SU-DHL-6 (cell line): ENCODE results near the gene AKT3.

ENCODE experiments used
- H2AFZ ChIP-seq: fragments of 200-600 bp; sonication (generic); 2 replicates; pipeline ENCODE4 v1.6.1; 2014; ENCODE audit warnings: low read depth, mild to moderate bottlenecking, moderate library complexity, mixed read lengths, antibody characterized with exemption, low read length; ENCODE audit not compliant: severe bottlenecking
- H3F3A ChIP-seq: fragments of 200-600 bp; shearing (Covaris generic); 2 replicates; pipeline ENCODE4 v1.6.0; 2016; ENCODE audit warnings: antibody characterized with exemption, mild to moderate bottlenecking; ENCODE audit not compliant: insufficient read depth
- H3K27ac ChIP-seq: fragments of 200-600 bp; sonication (generic); 2 replicates; pipeline ENCODE4 v1.5.1; 2016; ENCODE audit warnings: low read depth, mild to moderate bottlenecking, low read length, moderate library complexity, mixed read lengths
- H3K27me3 ChIP-seq: fragments of 200-600 bp; sonication (generic), shearing (Covaris generic); 2 replicates; pipeline ENCODE4 v1.6.0; 2014; ENCODE audit warnings: mild to moderate bottlenecking, low read length
- H3K36me3 ChIP-seq: fragments of 200-600 bp; sonication (generic); 2 replicates; pipeline ENCODE4 v1.6.1; 2014; ENCODE audit warnings: mild to moderate bottlenecking, low read length, mixed read lengths
- H3K4me2 ChIP-seq: fragments of 300-600, 200-600 bp; shearing (Covaris generic), sonication (generic); 2 replicates; pipeline ENCODE4 v1.6.0; 2014; ENCODE audit warnings: low read length, low read depth, mild to moderate bottlenecking; ENCODE audit not compliant: poor library complexity, severe bottlenecking
- H3K4me3 ChIP-seq: fragments of 200-600 bp; sonication (generic); 2 replicates; pipeline ENCODE4 v1.5.1; 2014; ENCODE audit warnings: antibody characterized with exemption, low read length, mild to moderate bottlenecking, mixed read lengths; ENCODE audit not compliant: insufficient read depth, poor library complexity, severe bottlenecking
- H3K79me2 ChIP-seq: fragments of 200-600 bp; sonication (generic); 2 replicates; pipeline ENCODE4 v1.6.1; 2014; ENCODE audit warnings: mild to moderate bottlenecking, low read length, moderate library complexity; ENCODE audit not compliant: insufficient read depth
- H3K9ac ChIP-seq: fragments of 200-600 bp; sonication (generic); 2 replicates; pipeline ENCODE4 v1.7.0; 2014; ENCODE audit warnings: mild to moderate bottlenecking, low read length
- H3K9me2 ChIP-seq: fragments of 200-600 bp; sonication (generic); replicated peaks from 2 replicates; pipeline ENCODE4 v1.6.1; 2014; ENCODE audit warnings: low read length; ENCODE audit not compliant: insufficient read depth
- H3K9me3 ChIP-seq: fragments of 200-600 bp; sonication (generic); 2 replicates; pipeline ENCODE4 v1.6.1; 2014; ENCODE audit warnings: low read length, mixed read lengths; ENCODE audit not compliant: insufficient read depth
- H4K20me1 ChIP-seq: fragments of 200-600 bp; sonication (generic); 2 replicates; pipeline ENCODE4 v1.6.1; 2014; ENCODE audit warnings: low read depth, mild to moderate bottlenecking, antibody characterized with exemption, low read length, moderate library complexity, mixed read lengths
- CTCF ChIP-seq: fragments of 200-600 bp; sonication (generic); IDR thresholded peaks from one replicate; pipeline ENCODE4 v1.5.1; 2017; ENCODE audit warnings: antibody characterized with exemption, mild to moderate bottlenecking, low read length, moderate library complexity; ENCODE audit not compliant: insufficient read depth, poor library complexity, severe bottlenecking
- EZH2phosphoT487 ChIP-seq: fragments of 200-600 bp; sonication (generic), shearing (Covaris generic); conservative IDR thresholded peaks from 2 replicates; pipeline ENCODE4 v1.6.1; 2018; ENCODE audit warnings: mild to moderate bottlenecking, antibody characterized with exemption, low read length, moderate library complexity, mixed read lengths

AKT3 gene

GRCh38 chr1:243496187-243496646 is 353.8 kb downstream of the AKT3 start:
- TF ChIP-seq CTCF (no peak), EZH2phosphoT487 (no peak)
- H3K27ac ChIP-seq: no peak overlapping the region

GRCh38 chr1:243495442-243496186 is 354.4 kb downstream of the AKT3 start:
- H3K9me3 ChIP-seq: no peaks in the 10 kb centered on the region
- H3K79me2 ChIP-seq: no peaks in the 10 kb centered on the region
- H3K36me3 ChIP-seq: no peaks in the 10 kb centered on the region
- TF ChIP-seq EZH2phosphoT487: no peak
- no peak for TF ChIP-seq CTCF
- H2AFZ ChIP-seq: no peak overlapping the region
- no peaks in the 10 kb centered on the region for H3K27me3 ChIP-seq
- no peak overlapping the region for H3K27ac ChIP-seq
- no peaks in the 10 kb centered on the region for H3K9me2 ChIP-seq
- H3F3A ChIP-seq: no peaks in the 10 kb centered on the region
- no peak overlapping the region for H3K9ac ChIP-seq
- no peaks in the 10 kb centered on the region for H4K20me1 ChIP-seq
- H3K4me2 ChIP-seq: no peak overlapping the region
- no peak overlapping the region for H3K4me3 ChIP-seq

More at GRCh38 chr1:243496187-243496646, 353.8 kb downstream of the AKT3 start:
- Histone ChIP-seq H3K9me3 (no peaks in the 10 kb centered on the region), H3K4me2 (no peak overlapping the region), H3K36me3 (no peaks in the 10 kb centered on the region), H3K4me3 (no peak overlapping the region), H3K79me2 (no peaks in the 10 kb centered on the region), H2AFZ (no peak overlapping the region), H4K20me1 (no peaks in the 10 kb centered on the region), H3K9me2 (no peaks in the 10 kb centered on the region), H3K27me3 (no peaks in the 10 kb centered on the region), H3K9ac (no peak overlapping the region), H3F3A (no peaks in the 10 kb centered on the region)

- Histone ChIP-seq H4K20me1 (no peaks in the 10 kb centered on the region), H3K9me2 (no peaks in the 10 kb centered on the region), H3K9ac (no peak overlapping the region), H3F3A (no peaks in the 10 kb centered on the region), H3K4me2 (no peak overlapping the region), H3K4me3 (no peak overlapping the region), H3K27me3 (no peaks in the 10 kb centered on the region), H3K27ac (no peak overlapping the region), H3K79me2 (no peaks in the 10 kb centered on the region), H3K9me3 (no peaks in the 10 kb centered on the region), H3K36me3 (no peaks in the 10 kb centered on the region), H2AFZ (no peak overlapping the region)
- TF ChIP-seq CTCF: no peak
Observed at GRCh38 chr1:243494741-243495431, 355.2 kb downstream of the AKT3 start.
